ENCODE results near the gene U2AF1L4. TPM values are rescaled to one million over a fixed set of nuclear protein-coding genes. Genes with fewer than 3 reads are reported as not detected.

U2AF1L4 gene
- total and polyA plus RNA-seq, 7 donors, result 12.3 to 28.7 (median 18.7) TPM

DNA sequence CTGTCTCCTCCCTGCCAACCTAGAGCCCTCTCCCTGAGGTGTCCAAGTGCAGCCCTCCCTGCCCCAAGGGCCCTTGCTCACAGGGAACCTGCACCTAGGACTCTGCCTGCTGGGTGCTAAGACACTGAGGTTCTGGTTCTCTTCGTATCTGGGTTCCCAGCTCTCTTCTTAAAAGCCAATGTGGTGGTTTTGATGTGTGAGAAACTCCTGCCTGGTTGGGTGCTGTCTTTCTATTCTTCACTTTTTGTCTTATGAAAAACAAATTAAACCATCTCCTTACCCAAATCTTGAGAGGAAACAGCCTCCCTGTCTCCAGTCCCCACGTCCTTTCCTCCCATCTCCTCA is 31.7 kb downstream of the U2AF1L4 start:
- Histone ChIP-seq H3K4me1 (peaks cover 10% of the 10 kb centered on the region), H3K27ac (no peak overlapping the region), H3K4me3 (no peak overlapping the region), H3K27me3 (ENCODE audit: insufficient read depth in 3 of 3, low read length in 2 of 3) (no peaks in the 10 kb centered on the region), H3K9me3 (no peaks in the 10 kb centered on the region), H3K36me3 (ENCODE audit: insufficient read depth in 1 of 2, low read depth in 1 of 2) (no peaks in the 10 kb centered on the region)
- 69 to 78% (median 70%) methylated on average over 2 of the region's 2 CpGs for WGBS, 3 donors
- no peak for DNase-seq
- intact Hi-C loops (cut with DNase I), result no loop called here
- no peak for ATAC-seq
- TF ChIP-seq, protein P1, sequence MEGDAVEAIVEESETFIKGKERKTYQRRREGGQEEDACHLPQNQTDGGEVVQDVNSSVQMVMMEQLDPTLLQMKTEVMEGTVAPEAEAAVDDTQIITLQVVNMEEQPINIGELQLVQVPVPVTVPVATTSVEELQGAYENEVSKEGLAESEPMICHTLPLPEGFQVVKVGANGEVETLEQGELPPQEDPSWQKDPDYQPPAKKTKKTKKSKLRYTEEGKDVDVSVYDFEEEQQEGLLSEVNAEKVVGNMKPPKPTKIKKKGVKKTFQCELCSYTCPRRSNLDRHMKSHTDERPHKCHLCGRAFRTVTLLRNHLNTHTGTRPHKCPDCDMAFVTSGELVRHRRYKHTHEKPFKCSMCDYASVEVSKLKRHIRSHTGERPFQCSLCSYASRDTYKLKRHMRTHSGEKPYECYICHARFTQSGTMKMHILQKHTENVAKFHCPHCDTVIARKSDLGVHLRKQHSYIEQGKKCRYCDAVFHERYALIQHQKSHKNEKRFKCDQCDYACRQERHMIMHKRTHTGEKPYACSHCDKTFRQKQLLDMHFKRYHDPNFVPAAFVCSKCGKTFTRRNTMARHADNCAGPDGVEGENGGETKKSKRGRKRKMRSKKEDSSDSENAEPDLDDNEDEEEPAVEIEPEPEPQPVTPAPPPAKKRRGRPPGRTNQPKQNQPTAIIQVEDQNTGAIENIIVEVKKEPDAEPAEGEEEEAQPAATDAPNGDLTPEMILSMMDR (IDR thresholded peaks at IDR 0.05), result no peak

DNA sequence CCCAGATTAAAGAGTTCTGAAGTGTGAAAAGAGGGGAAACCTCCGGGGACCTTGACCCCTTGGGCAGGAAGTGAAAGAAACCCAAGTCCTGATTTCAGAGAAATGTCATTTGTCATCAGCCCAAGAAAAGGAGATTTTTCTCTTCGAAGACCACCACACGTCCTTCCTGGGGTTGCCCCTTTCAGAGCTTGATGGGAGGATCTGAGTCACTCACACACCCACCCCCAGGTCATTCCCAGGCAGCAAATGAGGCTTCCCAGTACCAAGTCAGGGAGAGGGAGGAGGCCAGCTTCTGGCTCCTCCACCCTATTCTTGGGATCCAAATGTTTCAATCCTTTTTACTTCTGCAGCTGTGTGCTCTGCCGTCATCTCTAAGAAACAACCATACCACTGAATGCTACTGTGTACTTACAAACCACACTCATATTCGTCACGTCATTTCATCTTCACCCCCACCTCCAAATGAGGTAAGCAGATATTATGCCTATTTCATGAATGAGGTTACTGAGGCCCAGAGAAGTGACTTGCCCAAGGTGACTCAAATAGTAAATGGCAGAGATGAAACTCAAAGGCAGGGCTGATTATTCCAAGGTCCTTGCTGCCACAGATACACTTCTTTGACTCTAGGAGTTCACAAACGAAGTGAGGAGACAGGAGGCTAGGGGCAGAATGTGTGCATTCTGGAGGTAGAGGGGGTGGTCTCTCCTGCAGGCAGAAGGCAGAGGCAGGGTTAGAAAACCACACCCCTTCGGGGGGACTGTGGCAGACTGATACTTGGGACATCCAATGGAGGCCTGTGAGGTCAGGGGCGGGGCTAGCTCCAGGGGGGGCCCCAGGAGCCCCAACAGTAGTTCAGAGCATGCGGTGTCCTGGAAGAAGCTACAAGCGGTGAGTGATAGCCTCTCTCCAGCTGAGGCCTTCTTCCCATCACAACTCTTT is 32.4 kb downstream of the U2AF1L4 start:
- 70 to 81% (median 72%) methylated on average over 11 of the region's 11 CpGs for WGBS, 3 donors
- TF ChIP-seq, protein P1 (IDR thresholded peaks at IDR 0.05), result no peak
- Histone ChIP-seq H3K4me3 (no peak overlapping the region), H3K27ac (no peak overlapping the region), H3K4me1 (peaks cover 10% of the 10 kb centered on the region), H3K27me3 (ENCODE audit: insufficient read depth in 3 of 3, low read length in 2 of 3) (no peaks in the 10 kb centered on the region), H3K9me3 (no peaks in the 10 kb centered on the region), H3K36me3 (ENCODE audit: insufficient read depth in 1 of 2, low read depth in 1 of 2) (no peaks in the 10 kb centered on the region)
- intact Hi-C loops (cut with DNase I), result no loop called here
- no peak for DNase-seq
- no peak for ATAC-seq

DNA sequence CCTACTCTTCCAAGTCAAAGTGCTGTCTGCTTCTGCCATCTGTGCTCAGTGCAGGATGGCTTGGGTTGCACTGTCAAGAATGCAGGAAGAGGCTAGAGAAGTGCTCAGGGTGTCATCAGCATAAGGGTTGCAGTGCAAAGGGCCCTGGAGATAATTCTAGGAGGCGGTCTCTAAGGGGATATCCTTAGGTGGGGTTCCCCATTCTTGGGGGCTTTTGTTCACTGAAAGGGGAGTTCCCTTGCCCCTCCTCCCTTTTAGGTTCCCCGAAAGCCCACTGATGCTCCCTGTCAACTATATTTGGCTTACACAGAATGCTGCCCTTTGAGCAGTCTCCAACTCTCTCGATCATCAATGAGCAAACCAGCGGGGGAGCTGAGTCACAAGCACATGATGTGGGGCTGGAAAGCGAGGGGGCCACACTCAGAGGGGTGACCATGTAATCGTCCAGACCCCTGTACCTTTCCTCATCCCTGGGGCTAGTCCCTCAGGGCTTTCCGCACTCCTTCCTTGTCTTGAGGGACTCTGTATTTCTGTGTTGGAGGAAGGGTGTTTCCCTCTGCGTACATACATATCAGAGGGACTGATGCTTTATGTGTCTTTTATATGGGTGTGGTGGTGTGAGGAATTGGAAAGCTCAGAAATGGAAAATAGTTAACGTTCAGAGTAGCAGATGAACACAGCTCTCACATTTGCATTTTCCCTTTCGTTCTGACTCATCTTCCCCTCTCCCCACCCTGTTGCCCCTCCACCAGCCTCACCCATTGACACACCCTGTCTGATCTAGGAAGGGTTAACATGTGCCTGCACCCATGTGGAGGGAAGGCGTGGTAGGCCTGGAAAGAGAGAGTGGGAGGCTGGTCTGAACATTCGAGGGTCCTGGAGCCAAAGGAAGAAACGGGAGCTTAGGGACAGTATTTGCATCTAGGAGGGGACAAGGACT is 34.2 kb downstream of the U2AF1L4 start:
- DNase-seq (no peak), ATAC-seq (no peak)
- Histone ChIP-seq H3K9me3 (no peaks in the 10 kb centered on the region), H3K4me1 (peaks cover 9% of the 10 kb centered on the region), H3K27ac (no peak overlapping the region), H3K4me3 (no peak overlapping the region), H3K27me3 (ENCODE audit: insufficient read depth in 3 of 3, low read length in 2 of 3) (no peaks in the 10 kb centered on the region), H3K36me3 (ENCODE audit: insufficient read depth in 1 of 2, low read depth in 1 of 2) (no peaks in the 10 kb centered on the region)
- WGBS, 3 donors, result 55 to 64% (median 57%) methylated on average over 13 of the region's 13 CpGs
- intact Hi-C loops (cut with DNase I), result no loop called here
- TF ChIP-seq, protein P1 (IDR thresholded peaks at IDR 0.05), result no peak

DNA sequence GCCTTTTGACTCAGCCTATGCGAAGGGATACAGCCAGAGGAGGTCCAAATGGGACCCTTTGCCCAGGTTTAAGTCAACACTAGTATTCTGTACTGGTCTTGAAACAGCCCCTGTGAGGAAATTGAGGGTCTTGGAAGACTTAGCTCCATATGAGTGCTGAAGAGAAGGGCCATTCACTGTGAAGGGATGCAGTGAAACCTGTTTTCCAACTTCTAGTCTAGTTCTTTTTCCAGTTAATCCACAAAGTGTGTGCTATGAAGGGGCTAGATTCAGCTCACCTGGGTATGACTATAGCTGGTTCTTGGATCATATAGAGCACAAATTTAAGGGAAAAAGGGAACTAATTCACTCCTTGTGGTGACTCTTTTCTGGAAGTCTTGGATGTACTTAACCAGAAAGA is 36.8 kb downstream of the U2AF1L4 start:
- intact Hi-C loops (cut with DNase I), result no loop called here
- Histone ChIP-seq H3K9me3 (no peaks in the 10 kb centered on the region), H3K36me3 (ENCODE audit: insufficient read depth in 1 of 2, low read depth in 1 of 2) (no peaks in the 10 kb centered on the region), H3K4me3 (no peak overlapping the region), H3K27ac (no peak overlapping the region), H3K27me3 (ENCODE audit: insufficient read depth in 3 of 3, low read length in 2 of 3) (no peaks in the 10 kb centered on the region), H3K4me1 (no peaks in the 10 kb centered on the region)
- no peak for ATAC-seq
- WGBS, 3 donors, result 91 to 100% (median 95%) methylated on average over 1 of the region's 1 CpG
- TF ChIP-seq, protein P1 (IDR thresholded peaks at IDR 0.05), result no peak
- DNase-seq, result no peak
